K562 (cell line): Measurements from ENCODE around the gene PKD1L1. TPM values are rescaled to one million over a fixed set of nuclear protein-coding genes. Genes with fewer than 3 reads are reported as not detected.

Experiments
- ATAC-seq: fragments of 200-7000 bp; cut with Tn5 transposase; 3 replicates; pipeline ENCODE4 v1.9.1; 2020; ENCODE audit warnings: moderate library complexity
- BruUV-seq: library from RNA; stranded (reverse); fragments of 400-500 nt; replicated peaks from 2 replicates; lab custom pipeline; 2021; lab: Mats Ljungman, UMichigan
- CTCF ChIA-PET: fragments of 300-600 bp; formaldehyde crosslinking; extraction: SDS; loops from one replicate; lab custom pipeline; 2021; ENCODE audit warnings: low intra/inter-chr PET ratio; lab: Yijun Ruan, JAX
- POLR2A ChIA-PET: fragments of 300-600, 350-650 bp; sonication (Branson Sonifier 250); formaldehyde crosslinking; extraction: SDS; loops from one replicate; lab custom pipeline; 2021; ENCODE audit warnings: antibody characterized with exemption, inconsistent platforms; lab: Yijun Ruan, JAX
- DNase-seq, 4 experiments: peaks; one replicate each; pipeline versions ENCODE4 v3.0.0 to v3.0.0-alpha.2; 2011 to 2018; ENCODE audit warnings: low spot score in 3 of 4, mixed read lengths in 3 of 4; ENCODE audit errors: extremely low read depth in 1 of 4
- FAIRE-seq: peaks from 2 replicates; lab custom pipeline; 2011; peaks lifted over from hg19 to GRCh38; lab: Jason Lieb, UNC
- H2AFZ ChIP-seq: 2 replicates; pipeline ENCODE4 v1.6.0; 2011; ENCODE audit warnings: low read depth, low read length, control low read depth, inconsistent platforms
- H3K27ac ChIP-seq: fragments of 200-600 bp; 3 replicates; pipeline ENCODE4 v1.8.0; 2011; ENCODE audit warnings: low read depth, mild to moderate bottlenecking, control low read depth, inconsistent platforms, low read length, moderate library complexity, mixed read lengths; ENCODE audit errors: extremely low read depth
- H3K27me3 ChIP-seq, 2 experiments: fragments of 300-600 bp in 1 of 2; 2 replicates in 1 of 2; 3 replicates in 1 of 2; pipeline versions ENCODE4 v1.6.0 to v1.8.0; 2011; ENCODE audit warnings: inconsistent platforms in 2 of 2, low read length in 2 of 2, mild to moderate bottlenecking in 1 of 2, mixed read lengths in 1 of 2, moderate library complexity in 1 of 2; ENCODE audit not compliant: control insufficient read depth in 2 of 2, insufficient read depth in 2 of 2
- H3K36me3 ChIP-seq: fragments of 300-600 bp; 3 replicates; pipeline ENCODE4 v1.8.0; 2011; ENCODE audit warnings: mild to moderate bottlenecking, low read length, inconsistent platforms; ENCODE audit not compliant: control insufficient read depth, insufficient read depth
- H3K4me1 ChIP-seq, 2 experiments: fragments of 200-600 bp in 1 of 2; replicated peaks in 1 of 2; 2 replicates in 1 of 2; 3 replicates in 1 of 2; pipeline versions ENCODE4 v1.5.1 to v1.8.0; 2011; ENCODE audit warnings: inconsistent platforms in 2 of 2, low read length in 2 of 2, mild to moderate bottlenecking in 1 of 2, mixed read lengths in 1 of 2, moderate library complexity in 1 of 2; ENCODE audit not compliant: control insufficient read depth in 2 of 2, insufficient read depth in 2 of 2
- H3K4me2 ChIP-seq: 2 replicates; pipeline ENCODE4 v1.6.1; 2011; ENCODE audit warnings: low read length, control low read depth, inconsistent platforms, mixed read lengths; ENCODE audit not compliant: insufficient read depth
- H3K4me3 ChIP-seq: fragments of 200-600 bp; sonication (generic), shearing (Covaris generic); 2 replicates; pipeline ENCODE4 v1.5.1; 2016; ENCODE audit warnings: control low read depth, inconsistent platforms
- H3K79me2 ChIP-seq: fragments of 200-600 bp; 3 replicates; pipeline ENCODE4 v1.8.0; 2011; ENCODE audit warnings: low read length, inconsistent platforms; ENCODE audit not compliant: control insufficient read depth, insufficient read depth
- H3K9ac ChIP-seq, 2 experiments: 2 replicates each; pipeline versions ENCODE4 v1.6.0 to v1.6.1; 2011; ENCODE audit warnings: low read depth in 2 of 2, low read length in 2 of 2, control low read depth in 1 of 2, inconsistent platforms in 1 of 2, mild to moderate bottlenecking in 1 of 2, mixed read lengths in 1 of 2; ENCODE audit not compliant: insufficient read depth in 1 of 2
- H3K9me1 ChIP-seq: one replicate; pipeline ENCODE4 v1.6.0; 2011; ENCODE audit warnings: inconsistent platforms, mild to moderate bottlenecking, low read length, moderate library complexity; ENCODE audit not compliant: control insufficient read depth, insufficient read depth
- H3K9me3 ChIP-seq: replicated peaks from 2 replicates; pipeline ENCODE4 v1.5.1; 2011; ENCODE audit warnings: low read depth, low read length, inconsistent platforms; ENCODE audit not compliant: control insufficient read depth, insufficient read depth
- H4K20me1 ChIP-seq: replicated peaks from 2 replicates; pipeline ENCODE4 v1.6.1; 2011; ENCODE audit warnings: low read length, inconsistent platforms, mixed read lengths; ENCODE audit not compliant: control insufficient read depth, insufficient read depth
- TCF7 ChIP-seq: sonication (generic); IDR thresholded peaks from 2 replicates; pipeline ENCODE4 v1.6.1; 2016; ENCODE audit warnings: antibody characterized with exemption, borderline replicate concordance
- XRCC5 ChIP-seq: fragments of 200-400 bp; formaldehyde crosslinking; IDR thresholded peaks from 2 replicates; pipeline ENCODE4 v1.6.1; 2017; ENCODE audit warnings: low read depth, mild to moderate bottlenecking, low read length
- ZNF146 ChIP-seq: IDR thresholded peaks from one replicate; pipeline ENCODE4 v1.6.1; 2018; ENCODE audit warnings: missing compliant biosample characterization; ENCODE audit not compliant: unreplicated experiment
- ZNF57 ChIP-seq: fragments of 450-650 bp; formaldehyde crosslinking; IDR thresholded peaks from 2 replicates; pipeline ENCODE4 v1.4.0; 2020; ENCODE audit warnings: mild to moderate bottlenecking, moderate library complexity
- WGBS: fragments of 100-300 bp; shearing (Covaris generic); methylation state at CpG from one replicate; pipeline ENCODE4 v1.1.6; 2016; ENCODE audit warnings: low coverage, mixed read lengths; ENCODE audit not compliant: insufficient coverage; ENCODE audit errors: missing lambda C conversion rate; 5-methylcytosine and 5-hydroxymethylcytosine counted together
- in situ Hi-C: fragments of 300-500 bp; cut with MboI; formaldehyde crosslinking; loops from 4 replicates; pipeline ENCODE4 v1.15.0; 2018; ENCODE audit warnings: inconsistent platforms, mixed read lengths
- intact Hi-C: fragments of 100-400 bp; cut with micrococcal nuclease; formaldehyde crosslinking; loops from 2 replicates; pipeline ENCODE4 v1.14.2; 2022
- polyA plus RNA-seq, 8 experiments: library from polyadenylated mRNA; depleted of rRNA in 4 of 8; stranded (reverse) in 5 of 8; unstranded in 3 of 8; fragments of >200 nt; fragmentation: Nextera tagmentation in 2 of 8; fragmentation: Illumina TruSeq in 1 of 8; extraction: Ambion mirVana in 2 of 8; extraction: Trizol in 1 of 8; gene quantifications; 2 replicates each; pipeline versions ENCODE4 v1.2.1 to v1.2.3, GENCODE V29; 2011 to 2014; ENCODE audit warnings: inconsistent platforms in 1 of 8, missing spikeins in 1 of 8
- total RNA-seq, 7 experiments: library from RNA; depleted of rRNA in 6 of 7; stranded (reverse); fragments of >200 nt in 6 of 7; fragmentation: Illumina TruSeq in 2 of 7; extraction: Trizol in 2 of 7; gene quantifications; 2 replicates each; pipeline versions ENCODE4 v1.2.1 to v1.2.3, GENCODE V29; 2011 to 2021; ENCODE audit warnings: low replicate concordance in 1 of 7
- TF ChIP-seq, protein P1 (sequence below): fragments of 450-650 bp; formaldehyde crosslinking; IDR thresholded peaks from 2 replicates; pipeline ENCODE4 v1.4.0; 2020; ENCODE audit warnings: mild to moderate bottlenecking, moderate library complexity

The PKD1L1 gene
- total and polyA plus RNA-seq, 9 of the 15 experiments (the other 6 are each of a cell fraction or from before 2014, with no cell fraction given): 0.01 to 0.02 TPM; not detected in 7

GRCh38 chr7:47947355-47947749 is 914 bp downstream of the PKD1L1 start:
- Histone ChIP-seq H3K4me1 (no peaks in the 10 kb centered on the region), H3K4me3 (no peak overlapping the region), H3K9me3 (no peaks in the 10 kb centered on the region; the same call in 1 of the 2 replicates), H3K4me2 (no peak overlapping the region), H3K9ac (no peak overlapping the region), H3K79me2 (no peaks in the 10 kb centered on the region), H3K27me3 (peaks cover 10 to 41% of the 10 kb centered on the region in 2 experiments; a peak in 4 of 5 replicates), H2AFZ (no peak overlapping the region), H4K20me1 (no peaks in the 10 kb centered on the region; the same call in none of the 2 replicates), H3K27ac (no peak overlapping the region), H3K9me1 (no peaks in the 10 kb centered on the region), H3K36me3 (no peaks in the 10 kb centered on the region)
- POLR2A ChIA-PET: interaction anchor here (0.6 kb wide), 1 partner anchor 388 kb away, joined by 3 read pairs; no protein-coding TSS in a partner anchor
- TF ChIP-seq ZNF57 (CRISPR knock-in tag): no peak
- TF ChIP-seq, protein P1, sequence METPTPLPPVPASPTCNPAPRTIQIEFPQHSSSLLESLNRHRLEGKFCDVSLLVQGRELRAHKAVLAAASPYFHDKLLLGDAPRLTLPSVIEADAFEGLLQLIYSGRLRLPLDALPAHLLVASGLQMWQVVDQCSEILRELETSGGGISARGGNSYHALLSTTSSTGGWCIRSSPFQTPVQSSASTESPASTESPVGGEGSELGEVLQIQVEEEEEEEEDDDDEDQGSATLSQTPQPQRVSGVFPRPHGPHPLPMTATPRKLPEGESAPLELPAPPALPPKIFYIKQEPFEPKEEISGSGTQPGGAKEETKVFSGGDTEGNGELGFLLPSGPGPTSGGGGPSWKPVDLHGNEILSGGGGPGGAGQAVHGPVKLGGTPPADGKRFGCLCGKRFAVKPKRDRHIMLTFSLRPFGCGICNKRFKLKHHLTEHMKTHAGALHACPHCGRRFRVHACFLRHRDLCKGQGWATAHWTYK (CRISPR knock-in tag): no peak
- no peak for TF ChIP-seq XRCC5
- no peak for TF ChIP-seq TCF7
- TF ChIP-seq ZNF146: no peak
- CTCF ChIA-PET: interaction anchor here (3.0 kb wide), 1 partner anchor 162 kb away, joined by 39 read pairs; no protein-coding TSS in a partner anchor
- in situ Hi-C loops: no loop called here
- WGBS: 6% methylated on average over 6 of the region's 7 CpGs
- ATAC-seq (no peak), FAIRE-seq (no peak), DNase-seq (no peak)
- BruUV-seq: no TSS peak
- intact Hi-C loops: loop anchor here (5.0 kb wide), 2 partner anchors 205 to 1905 kb away; no protein-coding TSS in a partner anchor
